ENCODE data around the gene BCL6B.
A peak's percentile ranks its signal among the peaks of the same experiment; 100 is the strongest.

Gene BCL6B

DNA sequence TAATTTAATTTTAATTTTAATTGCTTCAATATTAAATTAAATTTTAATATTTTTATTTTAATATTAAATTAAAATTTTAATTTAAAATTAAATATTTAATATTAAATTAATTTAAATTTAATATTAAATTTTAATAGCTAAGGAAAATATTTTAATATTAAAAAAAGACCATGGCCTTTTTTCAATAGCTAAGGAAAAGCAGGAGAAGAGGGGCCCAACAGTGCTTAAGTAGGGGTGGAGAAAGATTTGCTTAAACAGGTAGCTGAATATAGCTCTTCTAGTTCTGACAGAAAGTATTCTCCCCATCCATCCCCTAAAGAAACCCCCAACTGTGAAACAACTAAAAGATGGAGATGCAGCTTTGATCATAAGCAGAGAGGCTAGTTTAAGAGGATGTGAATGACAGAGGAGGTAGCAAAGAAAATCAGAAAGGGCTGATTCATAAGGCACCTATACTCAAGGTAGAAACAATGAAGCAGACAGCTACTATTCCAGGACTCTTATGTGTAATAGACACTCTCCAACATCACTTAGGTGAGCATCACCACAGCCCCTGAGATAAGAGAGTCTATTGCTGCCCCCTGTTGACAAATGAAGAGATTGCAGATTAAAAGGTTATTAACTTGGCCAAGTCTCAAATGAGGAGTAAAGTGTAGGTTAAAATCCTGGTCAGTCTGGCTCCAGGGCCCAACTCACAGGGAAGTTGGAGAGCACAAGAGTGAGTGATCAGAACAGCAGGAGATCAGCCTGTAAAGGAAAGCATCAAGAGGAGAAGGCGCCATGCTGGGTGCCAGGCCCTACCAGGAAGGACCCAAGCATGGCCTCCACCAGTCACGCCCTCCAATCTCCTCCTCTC is 18.2 kb upstream of the BCL6B start:
- TF ChIP-seq, protein P1, sequence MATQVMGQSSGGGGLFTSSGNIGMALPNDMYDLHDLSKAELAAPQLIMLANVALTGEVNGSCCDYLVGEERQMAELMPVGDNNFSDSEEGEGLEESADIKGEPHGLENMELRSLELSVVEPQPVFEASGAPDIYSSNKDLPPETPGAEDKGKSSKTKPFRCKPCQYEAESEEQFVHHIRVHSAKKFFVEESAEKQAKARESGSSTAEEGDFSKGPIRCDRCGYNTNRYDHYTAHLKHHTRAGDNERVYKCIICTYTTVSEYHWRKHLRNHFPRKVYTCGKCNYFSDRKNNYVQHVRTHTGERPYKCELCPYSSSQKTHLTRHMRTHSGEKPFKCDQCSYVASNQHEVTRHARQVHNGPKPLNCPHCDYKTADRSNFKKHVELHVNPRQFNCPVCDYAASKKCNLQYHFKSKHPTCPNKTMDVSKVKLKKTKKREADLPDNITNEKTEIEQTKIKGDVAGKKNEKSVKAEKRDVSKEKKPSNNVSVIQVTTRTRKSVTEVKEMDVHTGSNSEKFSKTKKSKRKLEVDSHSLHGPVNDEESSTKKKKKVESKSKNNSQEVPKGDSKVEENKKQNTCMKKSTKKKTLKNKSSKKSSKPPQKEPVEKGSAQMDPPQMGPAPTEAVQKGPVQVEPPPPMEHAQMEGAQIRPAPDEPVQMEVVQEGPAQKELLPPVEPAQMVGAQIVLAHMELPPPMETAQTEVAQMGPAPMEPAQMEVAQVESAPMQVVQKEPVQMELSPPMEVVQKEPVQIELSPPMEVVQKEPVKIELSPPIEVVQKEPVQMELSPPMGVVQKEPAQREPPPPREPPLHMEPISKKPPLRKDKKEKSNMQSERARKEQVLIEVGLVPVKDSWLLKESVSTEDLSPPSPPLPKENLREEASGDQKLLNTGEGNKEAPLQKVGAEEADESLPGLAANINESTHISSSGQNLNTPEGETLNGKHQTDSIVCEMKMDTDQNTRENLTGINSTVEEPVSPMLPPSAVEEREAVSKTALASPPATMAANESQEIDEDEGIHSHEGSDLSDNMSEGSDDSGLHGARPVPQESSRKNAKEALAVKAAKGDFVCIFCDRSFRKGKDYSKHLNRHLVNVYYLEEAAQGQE (IDR thresholded peaks at IDR 0.05; ENCODE audit: low read depth) = no peak
- peak; percentile 87 for TF ChIP-seq RAD21 (IDR thresholded peaks at IDR 0.05; ENCODE audit: low read depth)

DNA sequence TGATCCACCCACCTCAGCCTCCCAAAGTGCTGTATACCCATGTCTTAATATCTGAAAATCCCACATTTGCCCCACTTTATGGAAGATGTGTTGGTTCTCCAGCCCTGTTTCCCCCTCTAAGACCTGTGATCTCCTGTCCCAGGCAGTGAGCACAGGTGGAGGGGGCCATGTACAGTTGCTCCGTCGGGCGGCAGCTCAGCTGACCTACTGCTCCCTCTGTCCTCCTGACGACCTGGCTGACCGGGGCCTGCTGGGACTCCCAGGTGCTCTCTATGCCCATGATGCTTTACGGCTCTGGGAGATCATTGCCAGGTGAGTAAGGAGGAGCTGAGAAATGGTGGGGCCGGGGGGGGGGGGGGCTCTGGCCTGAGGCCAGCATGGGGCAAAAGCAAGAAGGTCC is 17.1 kb upstream of the BCL6B start:
- TF ChIP-seq NFIC (IDR thresholded peaks at IDR 0.05) (no peak), TEAD4 (IDR thresholded peaks at IDR 0.05) (no peak), CREB1 (IDR thresholded peaks at IDR 0.05; ENCODE audit: low read depth) (no peak)
- TF ChIP-seq, protein P2, sequence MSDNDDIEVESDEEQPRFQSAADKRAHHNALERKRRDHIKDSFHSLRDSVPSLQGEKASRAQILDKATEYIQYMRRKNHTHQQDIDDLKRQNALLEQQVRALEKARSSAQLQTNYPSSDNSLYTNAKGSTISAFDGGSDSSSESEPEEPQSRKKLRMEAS (IDR thresholded peaks at IDR 0.05) = no peak

DNA sequence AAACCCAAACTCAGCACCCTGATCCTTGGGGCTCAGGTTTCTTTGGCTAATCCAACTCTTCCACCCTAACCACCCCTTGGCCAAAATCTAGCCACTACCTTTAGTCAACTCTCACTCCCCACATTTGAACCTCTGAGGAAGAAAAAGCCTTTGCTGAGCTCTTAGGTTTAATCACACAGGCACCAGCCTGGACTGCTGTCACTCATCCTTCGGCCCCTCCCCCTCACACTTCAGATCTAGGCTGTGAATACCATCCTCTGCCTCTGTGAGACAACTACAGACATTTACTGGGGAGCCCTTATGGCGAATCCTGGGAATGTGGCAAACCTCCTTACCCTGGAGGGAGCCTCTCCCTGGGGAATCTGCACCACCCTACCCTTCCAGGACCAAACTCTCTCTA is 15.7 kb upstream of the BCL6B start:
- no peak for TF ChIP-seq YY1 (IDR thresholded peaks at IDR 0.05; ENCODE audit: low read depth)
- no peak for TF ChIP-seq NFIC (IDR thresholded peaks at IDR 0.05)
- no peak for TF ChIP-seq TAF1 (IDR thresholded peaks at IDR 0.05; ENCODE audit: low read depth)
- no peak for TF ChIP-seq EGR1 (IDR thresholded peaks at IDR 0.05)
- no peak for TF ChIP-seq TEAD4 (IDR thresholded peaks at IDR 0.05)
- no peak for TF ChIP-seq TCF12 (IDR thresholded peaks at IDR 0.05; ENCODE audit: low read depth)
- no peak for TF ChIP-seq ZBTB7A (IDR thresholded peaks at IDR 0.05; ENCODE audit: low read depth)
- TF ChIP-seq, protein P2 (IDR thresholded peaks at IDR 0.05) = no peak
- no peak for TF ChIP-seq RAD21 (IDR thresholded peaks at IDR 0.05; ENCODE audit: low read depth)
- TF ChIP-seq, protein P3, sequence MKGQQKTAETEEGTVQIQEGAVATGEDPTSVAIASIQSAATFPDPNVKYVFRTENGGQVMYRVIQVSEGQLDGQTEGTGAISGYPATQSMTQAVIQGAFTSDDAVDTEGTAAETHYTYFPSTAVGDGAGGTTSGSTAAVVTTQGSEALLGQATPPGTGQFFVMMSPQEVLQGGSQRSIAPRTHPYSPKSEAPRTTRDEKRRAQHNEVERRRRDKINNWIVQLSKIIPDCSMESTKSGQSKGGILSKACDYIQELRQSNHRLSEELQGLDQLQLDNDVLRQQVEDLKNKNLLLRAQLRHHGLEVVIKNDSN (IDR thresholded peaks at IDR 0.05) = no peak
- TF ChIP-seq CREB1 (IDR thresholded peaks at IDR 0.05; ENCODE audit: low read depth) = no peak
- no peak for TF ChIP-seq FOXM1 (IDR thresholded peaks at IDR 0.05; ENCODE audit: borderline replicate concordance, low read depth)
- TF ChIP-seq EP300 (IDR thresholded peaks at IDR 0.05; ENCODE audit: borderline replicate concordance) = no peak
- TF ChIP-seq CEBPB (IDR thresholded peaks at IDR 0.05) = no peak
- TF ChIP-seq, protein P1 (IDR thresholded peaks at IDR 0.05; ENCODE audit: low read depth) = no peak

DNA sequence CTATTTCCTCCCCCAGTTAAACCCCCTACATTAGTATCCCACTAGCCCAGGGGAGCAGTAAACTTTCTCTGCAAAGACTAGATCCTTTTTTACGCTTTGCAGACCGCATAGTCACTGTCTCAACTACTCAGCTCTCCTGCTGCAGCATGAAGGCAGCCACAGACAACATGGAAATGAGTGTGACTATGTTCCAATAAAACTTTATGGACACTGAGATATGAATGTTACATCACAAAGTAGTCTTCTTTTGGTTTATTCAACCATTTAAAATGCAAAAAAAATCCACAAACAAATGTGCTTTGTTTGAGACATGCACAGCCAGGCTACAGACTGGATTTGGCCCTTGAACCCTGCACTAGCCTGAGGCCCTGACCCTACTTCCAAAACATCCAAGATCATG is 12.3 kb upstream of the BCL6B start:
- TF ChIP-seq, protein P2 (IDR thresholded peaks at IDR 0.05) = no peak
- no peak for TF ChIP-seq YY1 (IDR thresholded peaks at IDR 0.05; ENCODE audit: low read depth)
- no peak for TF ChIP-seq TEAD4 (IDR thresholded peaks at IDR 0.05)
- no peak for TF ChIP-seq EGR1 (IDR thresholded peaks at IDR 0.05)
- TF ChIP-seq ZBTB7A (IDR thresholded peaks at IDR 0.05; ENCODE audit: low read depth) = no peak
- no peak for TF ChIP-seq NFIC (IDR thresholded peaks at IDR 0.05)
- TF ChIP-seq FOXM1 (IDR thresholded peaks at IDR 0.05; ENCODE audit: borderline replicate concordance, low read depth) = no peak
- no peak for TF ChIP-seq EP300 (IDR thresholded peaks at IDR 0.05; ENCODE audit: borderline replicate concordance)
- TF ChIP-seq CREB1 (IDR thresholded peaks at IDR 0.05; ENCODE audit: low read depth) = no peak
- TF ChIP-seq TCF12 (IDR thresholded peaks at IDR 0.05; ENCODE audit: low read depth) = no peak

DNA sequence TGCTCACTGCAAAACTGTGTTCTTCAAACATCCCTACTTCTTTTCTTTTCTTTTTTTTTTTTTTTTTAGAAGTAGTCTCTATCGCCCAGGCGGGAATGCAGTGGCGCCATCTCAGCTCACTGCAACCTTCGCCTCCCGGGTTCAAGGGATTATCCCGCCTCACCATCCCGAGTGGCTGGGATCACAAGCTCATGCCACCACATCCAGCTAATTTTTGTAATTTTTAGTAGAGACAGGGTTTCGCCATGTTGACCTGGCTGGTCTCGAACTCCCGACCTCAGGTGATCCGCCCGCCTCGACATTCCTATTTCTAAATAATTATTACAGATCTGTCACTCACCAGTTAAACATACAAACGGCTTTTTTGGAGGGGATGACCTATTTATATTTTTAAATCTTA is 11.4 kb upstream of the BCL6B start:
- TF ChIP-seq CREB1 (IDR thresholded peaks at IDR 0.05; ENCODE audit: low read depth) (no peak), EGR1 (IDR thresholded peaks at IDR 0.05) (no peak), TCF12 (IDR thresholded peaks at IDR 0.05; ENCODE audit: low read depth) (no peak), EP300 (IDR thresholded peaks at IDR 0.05; ENCODE audit: borderline replicate concordance) (no peak), CEBPB (IDR thresholded peaks at IDR 0.05) (no peak), YY1 (IDR thresholded peaks at IDR 0.05; ENCODE audit: low read depth) (no peak), ZBTB7A (IDR thresholded peaks at IDR 0.05; ENCODE audit: low read depth) (no peak), NFIC (IDR thresholded peaks at IDR 0.05) (no peak), TEAD4 (IDR thresholded peaks at IDR 0.05) (no peak), FOXM1 (IDR thresholded peaks at IDR 0.05; ENCODE audit: borderline replicate concordance, low read depth) (no peak), RAD21 (IDR thresholded peaks at IDR 0.05; ENCODE audit: low read depth) (no peak), TAF1 (IDR thresholded peaks at IDR 0.05; ENCODE audit: low read depth) (no peak)
- TF ChIP-seq, protein P2 (IDR thresholded peaks at IDR 0.05) = no peak
- TF ChIP-seq, protein P1 (IDR thresholded peaks at IDR 0.05; ENCODE audit: low read depth) = no peak
- TF ChIP-seq, protein P3 (IDR thresholded peaks at IDR 0.05) = no peak

All from Ishikawa (cell line).